AG08395 (cell line): ENCODE data around the gene GPX4.
"Not testable (repeated sequence)": the region's sequence is repeated elsewhere in the genome, so short reads cannot be mapped to it uniquely, and the experiment has no call there.

Experiments used
- DNase-seq: peaks from one replicate; pipeline ENCODE4 v3.0.0; 2012; ENCODE audit warnings: mixed read lengths, low spot score

The GPX4 gene

DNA sequence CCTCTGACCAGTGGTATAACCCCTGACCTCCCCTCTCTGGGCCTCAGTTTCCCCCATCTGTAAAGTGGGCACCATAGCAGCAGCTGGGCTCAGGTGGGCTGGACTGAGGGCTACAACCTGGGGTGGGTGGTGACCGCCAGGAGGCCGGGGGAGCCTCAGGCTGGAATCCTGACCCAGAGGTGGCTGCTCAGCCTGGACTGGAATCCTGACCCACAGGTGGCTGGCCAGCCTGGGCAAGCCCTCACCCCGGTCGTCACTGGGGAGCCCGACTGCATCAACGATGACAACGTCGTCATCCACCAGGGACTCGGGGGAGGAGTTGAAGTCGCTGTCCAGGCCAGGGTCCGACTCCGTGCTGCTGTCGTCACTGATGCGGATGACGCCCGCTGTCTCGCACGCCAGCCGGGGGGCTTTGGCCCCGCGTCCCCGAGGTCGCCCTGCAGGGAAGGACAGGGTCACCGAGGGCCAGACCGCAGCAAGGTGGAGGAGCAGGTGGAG lies 10.2 kb downstream of the GPX4 start:
- DNase-seq = no peak

DNA sequence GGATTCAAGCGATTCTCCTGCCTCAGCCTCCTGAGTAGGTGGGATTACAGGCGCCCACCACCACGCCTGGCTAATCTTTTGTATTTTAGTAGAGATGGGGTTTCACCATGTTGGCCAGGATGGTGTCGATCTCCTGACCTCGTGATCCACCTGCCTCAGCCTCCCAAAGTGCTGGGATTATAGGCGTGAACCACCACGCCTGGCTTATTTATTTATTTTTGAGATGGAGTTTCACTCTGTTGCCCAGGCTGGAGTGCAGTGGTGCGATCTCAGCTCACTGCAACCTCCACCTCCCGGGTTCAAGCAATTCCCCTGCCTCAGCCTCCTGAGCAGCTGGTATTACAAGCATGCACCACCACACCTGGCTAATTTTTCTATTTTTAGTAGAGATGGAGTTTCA lies 10.9 kb downstream of the GPX4 start:
- not testable (repeated sequence) for DNase-seq

DNA sequence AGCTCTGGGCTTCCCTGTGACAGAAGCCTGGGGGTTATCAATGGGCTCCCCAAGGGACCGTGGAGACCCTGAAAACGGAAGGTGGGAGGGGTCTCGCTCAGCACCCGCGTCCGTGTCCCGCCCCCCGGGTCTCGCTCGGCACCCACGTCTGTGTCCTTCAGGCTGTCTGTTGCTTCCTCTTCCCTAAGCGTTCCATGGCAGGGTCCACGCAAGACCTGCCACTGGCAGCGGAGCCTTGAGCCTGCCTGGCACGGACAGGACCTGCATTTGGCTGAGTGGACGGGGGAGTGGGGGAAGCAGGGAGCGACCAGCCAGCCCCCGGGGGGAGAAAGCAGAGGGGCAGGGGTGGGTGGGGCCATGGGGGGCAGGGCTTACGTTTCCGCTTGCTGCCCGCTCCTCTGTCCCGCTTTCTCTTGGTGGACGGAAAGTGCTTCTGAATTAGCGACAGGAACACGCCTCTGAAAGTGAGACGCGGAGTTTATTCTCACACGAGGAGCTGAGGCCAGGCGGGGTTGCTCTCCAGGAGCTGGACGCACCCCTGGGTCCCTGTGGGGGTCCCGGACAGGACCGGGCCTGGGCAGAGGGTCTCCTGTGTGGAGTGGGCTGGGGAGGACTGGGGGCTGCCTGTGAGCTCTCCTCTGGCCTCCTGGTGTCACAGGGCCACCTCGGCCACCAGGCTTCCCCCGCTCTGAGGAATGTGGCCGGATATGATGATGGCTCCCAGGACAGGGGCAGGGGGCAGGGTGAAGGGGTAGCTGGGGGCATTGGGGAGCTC lies 12.0 kb downstream of the GPX4 start:
- no peak for DNase-seq

DNA sequence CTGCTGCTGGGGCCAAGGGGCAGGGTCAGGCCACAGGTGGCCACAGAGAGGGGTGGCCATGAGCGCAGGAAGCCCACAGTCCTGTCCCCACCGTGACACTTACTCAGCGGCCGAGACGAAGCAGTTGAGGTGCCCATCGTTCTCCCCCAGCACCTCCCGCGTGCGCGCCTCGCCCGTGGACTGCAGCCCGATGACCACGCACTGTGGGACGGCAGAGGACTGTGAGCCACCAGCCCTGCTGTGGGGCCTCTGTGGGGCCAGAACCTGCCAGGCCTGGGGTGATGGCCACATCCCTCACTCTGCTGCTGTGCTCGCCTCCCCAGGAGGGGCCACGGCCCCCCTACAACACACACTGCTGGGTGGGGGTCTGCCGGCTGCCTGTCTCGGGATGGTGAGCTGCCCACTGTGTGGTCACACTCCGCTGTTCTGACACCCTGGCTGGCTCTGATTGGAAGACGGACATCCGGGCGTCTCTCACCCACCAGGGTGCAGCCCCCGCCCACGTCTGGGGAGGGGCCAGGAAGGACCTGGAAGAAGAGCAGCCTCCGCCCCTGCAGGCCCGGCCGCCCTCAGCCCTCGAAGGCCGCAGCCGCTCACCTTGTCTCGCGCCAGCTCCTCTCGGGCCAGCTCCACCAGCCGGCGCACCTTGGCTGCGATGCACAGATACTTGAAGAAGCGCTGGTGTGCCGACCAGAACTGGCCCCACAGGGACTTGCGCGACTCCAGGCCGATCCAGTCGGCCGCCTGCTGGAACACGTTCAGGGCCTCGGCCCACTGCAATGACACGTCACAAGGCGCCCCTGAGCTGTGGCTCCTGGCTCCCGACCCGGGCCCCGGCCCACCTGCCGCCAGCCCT lies 13.2 kb downstream of the GPX4 start:
- no peak for DNase-seq

DNA sequence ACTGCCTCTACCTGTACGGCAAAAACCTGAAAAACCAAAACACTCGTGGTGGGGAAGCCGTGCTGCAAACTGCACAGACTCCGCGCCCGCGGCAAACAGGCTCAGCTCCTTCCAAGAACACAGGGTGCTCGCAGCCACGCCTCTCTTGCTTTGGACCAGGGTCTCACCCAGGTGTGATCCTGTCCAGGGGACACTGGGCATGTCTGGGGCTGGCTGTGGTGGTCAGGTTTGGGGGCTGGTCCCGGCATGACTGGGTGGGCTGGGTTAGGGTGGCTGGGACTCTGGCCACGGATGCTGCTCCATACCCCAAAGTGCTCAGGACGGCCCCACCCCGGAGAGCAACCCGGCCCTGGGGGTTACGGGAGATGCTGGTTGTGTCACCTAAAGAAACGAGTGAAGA lies 13.9 kb downstream of the GPX4 start:
- DNase-seq = no peak

DNA sequence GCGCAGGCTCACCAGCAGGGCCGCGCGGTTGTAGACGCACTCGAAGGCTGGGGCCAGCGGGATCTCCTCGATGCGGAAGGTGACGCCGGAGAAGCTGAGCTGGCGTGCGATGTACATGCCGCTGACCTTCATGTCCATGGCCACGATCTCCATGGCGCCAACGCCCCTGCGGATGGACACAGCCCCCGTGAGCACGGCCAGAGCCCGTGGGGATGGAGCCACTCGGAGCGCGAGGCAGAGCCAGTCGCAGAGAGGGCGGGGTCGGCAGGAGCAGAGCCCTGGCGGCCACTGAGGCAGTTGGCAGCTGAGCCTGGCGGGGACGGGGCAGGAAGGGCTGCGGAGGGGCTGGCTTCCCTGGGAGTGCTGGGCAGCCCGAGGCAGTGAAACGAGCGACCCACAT lies 15.2 kb downstream of the GPX4 start:
- DNase-seq = no peak

DNA sequence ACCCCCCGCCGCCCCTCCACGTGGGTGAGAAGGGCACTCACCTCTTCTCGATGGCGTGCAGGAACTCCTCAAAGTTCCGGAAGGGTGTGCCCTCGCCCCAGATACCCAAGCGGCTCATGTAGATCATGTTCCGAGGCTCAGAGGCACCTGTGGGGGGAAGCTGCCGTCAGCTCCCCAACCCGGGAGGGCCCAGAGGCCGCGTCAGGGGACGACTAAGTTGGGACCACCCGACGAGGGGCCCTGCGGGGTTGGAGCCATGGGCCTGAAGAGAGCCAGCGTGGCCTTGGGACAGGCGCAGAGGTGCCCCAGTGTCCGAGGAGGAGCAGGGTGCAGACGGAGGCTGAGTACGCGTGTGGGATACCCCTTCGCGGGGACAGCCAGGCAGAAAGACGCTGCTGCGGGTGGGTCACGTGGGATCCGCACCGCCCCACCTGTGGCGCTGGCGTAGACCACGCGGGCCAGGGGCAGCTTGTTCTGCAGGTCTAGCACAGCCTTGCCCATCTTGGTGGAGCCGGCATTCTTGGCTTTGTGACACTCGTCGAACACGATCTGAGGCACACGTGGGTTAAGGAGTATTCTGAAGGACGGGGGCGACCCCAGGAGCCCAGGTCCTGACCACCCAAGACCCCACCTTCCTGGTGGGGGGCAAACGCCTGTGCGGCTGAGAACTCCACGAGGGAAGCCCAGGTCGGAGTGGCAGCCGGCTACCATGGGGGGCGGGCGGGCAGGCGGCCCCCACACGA lies 15.9 kb downstream of the GPX4 start:
- no peak for DNase-seq

DNA sequence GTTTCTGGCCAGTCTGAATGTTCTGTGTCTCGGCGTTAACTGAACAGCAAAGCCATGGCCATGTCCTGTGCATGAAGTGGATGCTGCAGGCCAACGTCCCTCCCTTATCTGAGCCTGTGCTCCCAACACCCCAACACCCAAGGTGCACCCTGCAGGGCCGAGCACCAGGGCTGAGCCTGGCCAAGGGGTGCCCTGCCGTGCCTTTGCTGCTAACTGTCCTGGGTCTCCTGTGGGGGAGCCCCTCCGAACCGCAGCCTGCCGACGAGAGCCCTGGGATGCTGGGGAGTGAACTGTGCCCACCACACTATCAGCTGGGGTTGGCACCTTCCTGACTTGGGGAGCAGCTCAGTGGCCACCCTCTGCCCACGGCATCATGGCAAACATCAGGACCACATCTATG lies 17.6 kb downstream of the GPX4 start:
- DNase-seq = no peak

DNA sequence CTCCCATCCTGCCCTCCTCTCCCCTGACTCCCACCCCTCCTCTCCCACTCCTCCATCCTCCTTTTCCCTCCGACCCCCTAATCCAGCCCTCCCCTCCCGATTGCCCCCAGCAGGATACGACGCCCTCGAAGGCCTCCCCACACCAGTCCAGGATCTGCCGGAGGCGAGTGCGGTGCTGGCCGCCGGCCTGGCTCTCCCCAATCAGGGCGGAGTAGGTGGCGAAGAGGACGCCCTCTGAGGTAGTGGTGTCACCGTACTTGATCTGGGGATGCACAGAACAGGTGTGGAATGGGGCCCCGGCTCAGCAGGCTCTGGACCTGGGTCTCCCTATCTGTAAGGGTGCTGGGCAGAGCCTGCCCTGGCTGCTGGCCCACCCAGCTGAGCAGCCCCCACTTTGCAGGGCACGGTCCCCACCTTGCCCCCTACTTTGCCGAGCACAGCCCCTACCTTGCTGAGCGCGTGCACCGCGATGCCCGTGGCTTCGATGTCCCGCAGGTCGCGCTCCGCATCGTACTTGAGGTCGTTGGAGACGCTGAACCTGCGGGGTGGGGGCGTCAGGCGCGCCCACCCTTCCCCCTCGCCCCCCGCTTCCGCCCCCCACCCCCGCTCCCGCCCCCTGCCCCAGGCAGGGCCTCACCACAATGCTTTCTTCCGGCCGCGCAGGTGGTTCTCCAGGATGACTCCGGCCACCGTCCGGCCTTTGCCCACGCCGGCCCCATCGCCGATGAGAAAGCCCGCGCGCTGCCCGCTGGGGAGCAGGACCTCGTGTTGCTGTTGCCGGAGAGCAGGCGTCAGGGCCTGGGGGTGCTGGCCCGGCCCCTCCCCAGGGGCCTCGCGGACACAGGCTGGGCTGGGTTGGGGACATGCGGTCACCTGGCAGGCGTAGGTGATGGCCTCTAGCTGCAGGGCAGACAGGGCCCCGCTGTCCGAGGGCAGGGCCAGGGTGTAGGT lies 18.5 kb downstream of the GPX4 start:
- DNase-seq = no peak

DNA sequence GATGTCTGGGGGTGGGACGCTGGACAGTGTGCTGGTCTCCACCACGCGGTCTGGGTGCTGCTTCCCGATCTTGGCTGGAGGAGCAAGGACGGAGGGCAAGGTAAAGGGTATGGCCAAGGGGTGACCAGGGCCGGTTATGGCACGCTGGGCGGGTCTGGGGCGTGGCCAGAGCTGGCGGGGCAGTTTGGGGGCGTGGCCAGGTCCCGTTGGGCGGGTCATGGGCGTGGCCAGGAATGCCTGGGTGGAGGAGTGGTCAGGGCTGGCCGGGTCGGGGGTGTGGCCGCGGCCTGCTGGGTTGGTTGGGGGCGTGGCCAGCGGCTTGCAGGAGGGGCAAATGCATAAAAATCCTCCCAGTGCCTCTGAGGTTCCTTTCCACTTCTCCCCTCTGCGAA lies 19.2 kb downstream of the GPX4 start:
- peak; percentile 97 for DNase-seq

DNA sequence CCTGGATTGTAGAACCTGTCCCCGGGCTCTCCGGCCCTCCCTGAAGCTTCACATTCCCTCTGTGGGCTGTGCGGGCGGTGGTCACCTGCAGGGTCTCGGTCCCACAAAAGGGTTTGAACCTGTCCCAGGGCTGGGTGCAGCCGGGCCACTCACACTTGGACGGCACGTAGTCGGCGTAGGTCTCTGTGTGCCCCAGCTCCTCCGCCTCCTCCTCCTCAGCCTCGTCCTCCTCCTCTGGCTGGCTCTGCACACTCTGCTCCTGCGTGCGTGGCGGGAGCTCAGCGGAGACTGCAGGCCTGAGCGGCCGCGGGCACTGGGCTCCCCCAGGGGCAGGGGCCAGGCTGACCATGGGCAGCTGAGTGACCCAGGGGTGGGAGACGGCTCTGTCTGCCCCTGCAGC lies 19.6 kb downstream of the GPX4 start:
- DNase-seq = no peak

DNA sequence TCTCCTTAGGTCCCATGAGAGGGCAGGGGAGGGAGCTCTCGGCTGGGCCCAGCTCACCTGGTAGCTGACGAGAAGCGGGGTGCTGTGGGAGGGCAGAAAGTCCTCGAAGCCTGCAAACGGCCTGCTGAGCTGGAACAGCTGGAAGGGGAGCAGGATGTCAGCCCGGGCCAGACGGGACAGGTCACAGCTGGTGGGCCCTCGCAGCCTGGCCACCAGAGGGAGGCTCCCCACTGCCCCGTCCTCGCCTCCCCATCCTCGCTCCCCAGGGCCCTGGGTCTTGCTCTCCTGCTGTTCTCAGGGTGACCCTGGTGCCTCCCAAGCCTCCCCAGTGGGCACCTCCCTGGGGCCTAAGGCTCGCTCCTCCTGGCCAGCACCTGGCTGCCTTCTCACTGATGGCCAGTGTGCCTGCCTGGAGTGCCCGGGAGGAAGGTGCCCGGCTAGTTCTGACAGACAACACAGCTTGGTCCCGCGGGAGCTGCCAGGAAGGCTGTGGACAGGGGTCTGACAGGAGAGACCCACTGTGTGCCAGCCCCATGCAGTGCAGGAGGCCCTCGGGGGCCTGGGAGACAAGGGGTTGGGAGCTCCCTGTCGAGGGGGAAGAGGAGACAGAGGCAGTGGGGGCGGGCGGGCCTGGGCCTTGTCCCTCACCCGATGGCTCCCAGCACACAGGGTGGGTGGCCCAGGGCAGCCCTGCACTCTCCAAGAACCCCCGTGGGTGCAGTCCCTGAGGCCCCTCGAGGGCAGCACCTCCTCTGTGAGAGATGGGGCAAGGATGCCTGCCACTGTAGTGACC lies 20.3 kb downstream of the GPX4 start:
- DNase-seq = no peak

DNA sequence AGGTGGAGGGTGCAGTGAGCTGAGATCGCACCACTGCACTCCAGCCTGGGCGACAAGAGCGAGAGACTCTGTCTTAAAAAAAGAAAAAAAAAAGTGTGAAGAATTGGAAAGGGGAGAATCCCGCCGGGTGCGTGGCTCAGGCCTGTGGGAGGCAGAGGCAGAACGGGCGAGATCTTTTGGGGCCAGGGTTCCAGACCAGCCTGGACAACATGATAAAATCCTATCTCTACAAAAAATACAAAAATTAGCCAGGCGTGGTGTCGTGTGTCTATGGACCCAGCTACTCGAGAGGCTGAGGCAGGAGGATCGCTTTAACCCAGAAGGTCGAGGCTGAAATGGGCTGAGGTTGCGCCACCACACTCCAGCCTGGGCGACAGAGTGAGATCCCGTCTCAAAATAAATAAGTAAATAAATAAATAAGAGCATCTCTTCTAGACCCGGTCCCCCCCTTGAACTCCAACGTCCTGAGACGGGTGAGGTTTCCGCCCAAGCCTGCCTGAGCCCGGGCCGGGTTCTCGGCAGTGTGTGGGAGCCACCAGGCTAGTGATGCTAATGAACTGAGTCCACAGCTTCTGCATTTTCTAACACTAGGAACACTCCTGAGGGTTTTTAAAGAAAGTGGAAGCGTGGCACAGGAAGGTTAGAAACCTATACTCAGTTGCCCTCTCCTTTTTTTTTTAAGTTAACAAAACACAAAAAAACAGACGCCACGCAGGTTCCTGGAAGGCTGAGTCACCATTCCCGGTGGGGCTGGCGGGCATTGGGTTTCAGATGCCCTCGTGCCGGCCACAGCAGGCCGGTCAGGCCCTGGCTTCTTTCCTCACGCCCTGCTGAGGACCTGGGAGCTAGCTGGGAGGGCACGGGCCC lies 22.0 kb downstream of the GPX4 start:
- DNase-seq = no peak

DNA sequence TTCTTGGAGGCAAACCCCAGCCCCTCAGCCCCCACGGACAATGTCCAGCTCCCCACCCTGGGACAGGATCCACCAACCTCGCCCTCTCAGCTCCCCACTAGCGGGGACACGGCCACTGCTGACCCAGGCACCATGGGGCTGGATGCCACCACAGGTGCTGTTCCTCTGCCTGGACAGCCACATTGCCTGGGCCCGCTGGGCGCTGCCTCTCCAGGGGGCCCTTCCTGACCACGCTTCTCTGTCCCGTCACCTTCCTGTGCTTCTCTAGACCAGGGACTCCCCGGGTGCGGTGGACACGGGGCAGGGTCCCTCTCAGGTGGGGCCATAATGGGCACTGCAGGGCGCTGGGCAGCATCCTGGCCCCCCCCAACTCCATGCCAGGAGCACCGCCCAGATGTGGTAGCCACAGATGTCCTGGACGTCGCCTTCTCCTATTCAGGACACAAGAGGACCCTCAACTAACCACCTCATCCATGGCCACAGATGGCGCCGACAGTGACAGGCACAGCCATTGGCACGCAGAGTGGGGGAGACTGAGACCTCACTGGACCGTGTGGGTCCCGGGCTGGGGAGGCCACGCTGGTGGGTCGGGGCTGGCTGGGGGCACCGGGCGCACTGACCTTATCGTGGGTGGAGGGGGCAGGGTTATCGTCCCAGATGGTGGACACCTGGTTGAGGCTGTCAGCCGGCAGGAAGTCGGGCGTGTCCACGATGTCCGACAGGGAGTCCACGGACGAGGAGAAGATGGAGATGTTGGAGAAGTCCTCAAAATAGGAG lies 23.4 kb downstream of the GPX4 start:
- no peak for DNase-seq

DNA sequence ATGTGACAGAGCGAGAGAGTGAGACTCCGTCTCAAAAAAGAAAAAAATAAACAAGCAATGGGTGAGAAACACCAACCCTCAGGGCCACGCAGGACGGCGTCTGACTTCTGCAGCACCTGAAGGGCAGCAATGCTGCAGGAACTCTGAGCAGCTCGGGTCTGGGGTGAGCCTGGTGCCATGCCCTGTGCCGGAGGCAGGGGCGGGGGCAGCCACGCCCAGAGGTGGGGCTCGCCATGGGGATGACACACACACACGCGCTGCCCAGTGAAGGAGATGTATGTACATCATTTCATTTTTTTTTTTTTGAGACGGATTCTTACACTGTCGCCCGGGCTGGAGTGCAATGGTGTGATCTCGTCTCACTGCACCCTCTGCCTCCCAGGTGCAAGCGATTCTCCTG lies 24.3 kb downstream of the GPX4 start:
- no peak for DNase-seq

DNA sequence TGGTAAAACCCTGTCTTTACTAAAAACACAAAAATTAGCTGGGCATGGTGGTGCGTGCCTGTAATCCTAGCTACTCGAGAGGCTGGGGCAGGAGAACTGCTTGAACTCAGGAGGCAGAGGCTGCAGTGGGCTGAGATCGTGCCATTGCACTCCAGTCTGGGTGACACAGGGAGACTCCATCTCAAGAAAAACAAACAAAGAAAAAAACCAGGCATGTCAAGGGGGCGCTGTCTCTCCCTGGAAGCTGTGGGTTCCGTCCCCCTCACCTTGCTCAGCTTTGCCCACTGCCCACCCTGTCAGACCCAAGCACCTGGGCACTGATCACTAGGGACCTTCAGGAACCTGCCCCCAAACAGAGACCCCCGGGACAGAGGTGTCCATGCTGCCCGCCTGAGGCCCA lies 25.3 kb downstream of the GPX4 start:
- not testable (repeated sequence) for DNase-seq

DNA sequence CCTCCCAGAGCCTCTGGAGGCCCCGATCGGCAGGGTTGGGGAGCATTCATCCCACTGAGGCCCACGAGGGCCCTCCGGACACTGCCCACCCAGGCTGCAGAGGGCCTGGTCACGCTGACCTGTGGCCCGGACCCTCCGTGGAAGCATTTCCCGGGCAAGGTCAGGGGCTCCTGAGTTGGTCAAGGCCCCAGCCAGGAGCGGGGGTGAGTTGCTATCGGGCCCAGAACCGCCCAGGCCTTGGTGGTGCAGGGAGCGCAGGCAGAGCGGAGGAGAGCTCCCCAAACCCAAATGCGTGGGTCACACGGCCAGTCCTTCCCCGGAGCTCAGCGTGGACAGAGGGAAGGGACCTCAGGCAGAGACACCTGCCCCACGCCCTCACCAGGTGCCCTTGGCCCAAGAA lies 25.7 kb downstream of the GPX4 start:
- DNase-seq = no peak

DNA sequence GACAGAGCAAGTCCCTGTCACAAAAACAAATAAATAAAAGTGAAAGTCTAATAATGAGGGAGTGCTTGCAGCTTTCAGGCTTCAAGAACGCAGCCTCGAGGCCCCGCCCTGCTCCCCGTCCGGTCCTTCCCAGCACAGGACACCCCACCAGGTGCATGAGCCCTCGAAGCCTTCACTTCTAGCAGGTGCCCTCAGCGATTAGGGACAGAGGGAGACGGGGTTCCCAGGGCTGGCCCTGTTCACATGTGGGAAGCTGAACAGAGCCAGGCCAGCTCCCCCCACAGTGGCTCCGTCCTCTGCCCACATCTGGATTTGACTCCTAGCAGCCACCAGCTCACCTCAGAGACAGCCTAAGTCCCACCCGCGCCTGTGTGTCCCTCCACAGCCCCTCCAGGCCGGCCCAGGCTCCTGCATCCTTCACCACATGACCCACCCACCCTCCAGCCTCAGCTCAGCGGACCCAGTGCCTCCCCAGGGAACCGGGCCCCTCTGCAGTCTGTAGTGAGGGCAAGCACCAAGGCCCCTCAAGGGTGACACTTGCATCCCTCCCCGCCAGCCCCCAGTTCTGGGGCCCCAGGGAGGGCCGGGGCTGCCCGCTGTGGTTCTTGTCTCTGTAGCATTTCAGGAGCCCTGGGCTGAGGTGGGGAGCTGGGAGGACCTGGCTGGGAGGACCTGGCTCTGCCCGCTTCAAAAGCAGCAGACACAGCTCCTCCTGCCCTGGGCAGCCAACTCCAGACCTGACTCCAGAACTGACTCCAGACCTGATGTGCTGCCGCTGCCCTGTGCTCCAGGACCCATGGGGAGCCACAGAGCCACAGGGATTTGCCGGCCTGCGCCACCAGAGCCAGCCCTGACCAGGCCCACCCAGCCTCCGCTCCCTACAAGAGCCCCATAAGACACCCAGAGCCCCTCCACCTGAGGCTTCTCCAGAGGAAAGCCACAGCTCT lies 27.2 kb downstream of the GPX4 start:
- DNase-seq = no peak
